NT2/D1 (cell line): ENCODE measurements around the gene IL4R.

ENCODE experiments used
- SUZ12 ChIP-seq: IDR thresholded peaks from 2 replicates; pipeline ENCODE4 v1.6.1; 2011; ENCODE audit not compliant: insufficient read length, insufficient read depth; ENCODE audit errors: extremely low read depth
- YY1 ChIP-seq: IDR thresholded peaks from 2 replicates; pipeline ENCODE4 v1.6.1; 2011; ENCODE audit not compliant: insufficient read length, insufficient read depth

- no peak for TF ChIP-seq YY1
- no peak for TF ChIP-seq SUZ12
Observed at GRCh38 chr16:27308792-27309191, 5.0 kb upstream of the IL4R start.
